Testis (tissue), 3 donors: ENCODE data around the gene SRXN1. TPM values are rescaled to one million over a fixed set of nuclear protein-coding genes. Genes with fewer than 3 reads are reported as not detected.

Experiments used
- DNase-seq: peaks from one replicate; pipeline ENCODE4 v3.0.0-alpha.2; 2019
- H3K27ac ChIP-seq, 2 donors: fragments of 200-600 bp; sonication (generic); one replicate each; pipeline ENCODE4 v1.5.1; 2019
- H3K27me3 ChIP-seq: fragments of 200-600 bp; sonication (generic); one replicate; pipeline ENCODE4 v1.5.1; 2019
- H3K36me3 ChIP-seq: fragments of 200-600 bp; sonication (generic); one replicate; pipeline ENCODE4 v1.5.1; 2017; ENCODE audit warnings: low read depth; ENCODE audit errors: missing control alignments
- H3K4me1 ChIP-seq: fragments of 200-600 bp; sonication (generic); one replicate; pipeline ENCODE4 v1.5.1; 2019
- H3K4me3 ChIP-seq, 2 donors: fragments of 200-600 bp; sonication (generic); one replicate each; pipeline ENCODE4 v1.5.1; 2017 to 2019
- H3K9me3 ChIP-seq: fragments of 200-600 bp; sonication (generic); one replicate; pipeline ENCODE4 v1.5.1; 2017
- POLR2A ChIP-seq: fragments of 450-650 bp; IDR thresholded peaks from one replicate; pipeline ENCODE4 v1.6.1; 2017; ENCODE audit warnings: antibody characterized with exemption, mild to moderate bottlenecking, moderate library complexity
- WGBS, 2 donors: methylation state at CpG; one replicate each; pipeline ENCODE4 v1.1.5; 2018; 5-methylcytosine and 5-hydroxymethylcytosine counted together
- intact Hi-C: fragments of 100-400 bp; cut with DNase I; formaldehyde crosslinking; loops from one replicate; pipeline ENCODE4 v1.15.1; 2023; ENCODE audit warnings: low total_unique reads
- polyA plus RNA-seq: library from polyadenylated mRNA; stranded (reverse); fragments of 350-450 nt; fragmentation: Illumina TruSeq; extraction: RNeasy Lipid Tissue Mini Kit (QIAGEN cat#74804); gene quantifications from one replicate; pipeline ENCODE4 v1.2.3, GENCODE V29; 2014; ENCODE audit warnings: low read depth, low replicate concordance; ENCODE audit not compliant: insufficient read depth
- total RNA-seq, 2 donors: library from RNA; depleted of rRNA; stranded (reverse); fragments of >200 nt; gene quantifications; one replicate each; pipeline ENCODE4 v1.2.3, GENCODE V29; 2016
- TF ChIP-seq, protein P1 (sequence below), 3 experiments: fragments of 450-650 bp in 2 of 3; fragments of 200-600 bp in 1 of 3; sonication (generic) in 1 of 3; IDR thresholded peaks; one replicate each; pipeline ENCODE4 v1.5.1; 2016 to 2019; ENCODE audit warnings: antibody characterized with exemption in 3 of 3, mild to moderate bottlenecking in 2 of 3, moderate library complexity in 1 of 3

The SRXN1 gene
- total and polyA plus RNA-seq, 3 donors from 2014 or later, result 20.6 to 29.8 (median 26.9) TPM

- H3K4me3 ChIP-seq, result peak overlapping the region; percentile 67 to 69
- no peaks in the 10 kb centered on the region for H3K36me3 ChIP-seq
- no peak for TF ChIP-seq POLR2A
- TF ChIP-seq, protein P1, sequence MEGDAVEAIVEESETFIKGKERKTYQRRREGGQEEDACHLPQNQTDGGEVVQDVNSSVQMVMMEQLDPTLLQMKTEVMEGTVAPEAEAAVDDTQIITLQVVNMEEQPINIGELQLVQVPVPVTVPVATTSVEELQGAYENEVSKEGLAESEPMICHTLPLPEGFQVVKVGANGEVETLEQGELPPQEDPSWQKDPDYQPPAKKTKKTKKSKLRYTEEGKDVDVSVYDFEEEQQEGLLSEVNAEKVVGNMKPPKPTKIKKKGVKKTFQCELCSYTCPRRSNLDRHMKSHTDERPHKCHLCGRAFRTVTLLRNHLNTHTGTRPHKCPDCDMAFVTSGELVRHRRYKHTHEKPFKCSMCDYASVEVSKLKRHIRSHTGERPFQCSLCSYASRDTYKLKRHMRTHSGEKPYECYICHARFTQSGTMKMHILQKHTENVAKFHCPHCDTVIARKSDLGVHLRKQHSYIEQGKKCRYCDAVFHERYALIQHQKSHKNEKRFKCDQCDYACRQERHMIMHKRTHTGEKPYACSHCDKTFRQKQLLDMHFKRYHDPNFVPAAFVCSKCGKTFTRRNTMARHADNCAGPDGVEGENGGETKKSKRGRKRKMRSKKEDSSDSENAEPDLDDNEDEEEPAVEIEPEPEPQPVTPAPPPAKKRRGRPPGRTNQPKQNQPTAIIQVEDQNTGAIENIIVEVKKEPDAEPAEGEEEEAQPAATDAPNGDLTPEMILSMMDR (IDR thresholded peaks at IDR 0.05), result no peak
- intact Hi-C loops, result no loop called here
- no peak for DNase-seq
- WGBS, 2 donors, result 12 to 15% methylated on average over 8 to 31 of the region's 31 CpGs
- H3K27me3 ChIP-seq, result no peaks in the 10 kb centered on the region
- no peaks in the 10 kb centered on the region for H3K9me3 ChIP-seq
- H3K27ac ChIP-seq, result peak overlapping the region in 1 of 2 donors; percentile 90
- H3K4me1 ChIP-seq, result peaks cover 14% of the 10 kb centered on the region
Measured at GRCh38 chr20:653590-654416, 803 bp upstream of the SRXN1 start.

- WGBS, 2 donors, result 3 to 5% methylated on average over 7 to 27 of the region's 36 CpGs
- TF ChIP-seq, protein P1 (IDR thresholded peaks at IDR 0.05), result no peak
- TF ChIP-seq POLR2A, result no peak
- DNase-seq, result peak; percentile 42
- Histone ChIP-seq H3K27me3 (no peaks in the 10 kb centered on the region), H3K9me3 (no peaks in the 10 kb centered on the region), H3K27ac (peak overlapping the region; percentile 63 to 90), H3K4me1 (peaks cover 14% of the 10 kb centered on the region), H3K36me3 (no peaks in the 10 kb centered on the region), H3K4me3 (peak overlapping the region; percentile 67 to 69)
- intact Hi-C loops, result no loop called here
Measured at GRCh38 chr20:652615-653109, 338 bp downstream of the SRXN1 start.

DNA sequence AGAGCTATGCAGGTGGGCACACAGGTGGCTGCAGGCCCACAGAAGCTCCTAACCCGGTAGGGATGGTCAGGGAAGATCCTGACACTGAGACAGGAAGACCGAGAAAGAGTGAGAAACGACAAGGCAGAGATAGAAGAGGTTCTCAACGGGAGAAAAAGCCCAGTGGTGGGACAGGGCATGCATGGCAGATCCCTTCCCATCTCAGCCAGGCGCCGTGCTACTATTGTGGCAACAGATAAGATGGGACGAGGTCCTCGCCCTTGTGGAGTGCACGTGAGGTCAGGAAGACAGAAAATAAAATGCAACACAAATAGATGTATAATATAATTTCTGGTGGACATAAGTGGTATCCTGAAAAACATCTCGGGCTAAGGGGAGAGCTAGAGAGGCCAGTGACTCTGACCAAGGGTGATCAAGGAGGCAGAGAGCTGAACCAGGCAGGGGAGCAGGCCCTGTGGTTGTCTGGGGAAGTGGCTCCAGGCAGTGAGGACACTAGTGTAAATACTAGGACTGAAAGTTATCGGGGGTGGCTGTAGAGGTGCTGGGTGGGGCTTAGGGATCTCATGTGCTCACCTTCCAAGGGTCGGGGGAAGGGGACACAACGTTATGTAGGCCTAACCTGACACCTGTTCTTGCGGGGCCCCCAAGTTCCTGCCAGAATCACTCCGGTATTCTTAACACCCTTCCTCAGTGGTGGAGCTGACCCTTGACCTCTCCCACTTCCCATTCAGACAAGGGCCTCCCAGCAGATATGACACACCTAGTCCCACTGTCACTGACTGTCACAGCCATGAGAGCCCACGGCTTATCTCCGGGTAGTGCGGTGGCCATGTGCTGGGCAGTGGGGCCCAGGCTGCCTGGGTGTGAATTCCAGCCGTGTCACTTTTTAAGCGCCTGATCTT lies 1.0 kb downstream of the SRXN1 start:
- TF ChIP-seq POLR2A, result no peak
- TF ChIP-seq, protein P1 (IDR thresholded peaks at IDR 0.05), result no peak

DNA sequence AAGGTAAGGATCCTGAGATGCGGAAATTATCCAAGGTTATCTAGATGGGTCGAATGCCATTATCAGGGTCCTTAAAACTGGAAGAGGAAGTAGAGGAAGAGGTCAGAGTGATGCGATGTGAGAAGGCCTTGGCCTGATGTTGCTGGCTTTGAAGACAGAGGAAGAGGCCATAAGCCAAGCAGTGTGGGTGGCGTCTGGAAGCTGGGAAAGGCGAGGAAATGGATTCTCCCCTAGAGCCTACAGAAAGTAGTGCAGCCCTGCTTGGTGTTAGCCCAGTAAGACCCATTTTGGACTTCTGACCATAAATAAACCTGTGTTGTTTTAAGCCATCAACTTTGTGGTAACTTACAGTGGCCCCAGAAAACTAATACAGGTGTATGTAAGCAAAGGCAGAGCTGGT lies 2.0 kb downstream of the SRXN1 start:
- WGBS, 2 donors, result 68 to 79% methylated on average over 5 of the region's 5 CpGs
- Histone ChIP-seq H3K36me3 (no peaks in the 10 kb centered on the region), H3K27ac (no peak overlapping the region), H3K4me1 (peaks cover 14% of the 10 kb centered on the region), H3K4me3 (no peak overlapping the region), H3K27me3 (no peaks in the 10 kb centered on the region), H3K9me3 (no peaks in the 10 kb centered on the region)
- intact Hi-C loops, result no loop called here
- no peak for TF ChIP-seq POLR2A
- TF ChIP-seq, protein P1 (IDR thresholded peaks at IDR 0.05), result no peak
- no peak for DNase-seq

More for the DNA sequence above, 1.0 kb downstream of the SRXN1 start:
- Histone ChIP-seq H3K36me3 (no peaks in the 10 kb centered on the region), H3K27ac (peak overlapping the region; percentile 63 to 90), H3K27me3 (no peaks in the 10 kb centered on the region), H3K4me1 (peaks cover 14% of the 10 kb centered on the region), H3K4me3 (peak overlapping the region; percentile 67 to 69), H3K9me3 (no peaks in the 10 kb centered on the region)
- no peak for DNase-seq
- intact Hi-C loops, result no loop called here
- 49 to 54% methylated on average over 16 to 20 of the region's 20 CpGs for WGBS, 2 donors
